B cell (primary cell): ENCODE results near the gene SKOR1. TPM values are rescaled to one million over a fixed set of nuclear protein-coding genes. Genes with fewer than 3 reads are reported as not detected.

Source experiments
- ATAC-seq: fragments of 200-7000 bp; cut with Tn5 transposase; one replicate; pipeline ENCODE4 v1.10.0; 2021; ENCODE audit warnings: low read depth, mild to moderate bottlenecking, moderate number of reproducible peaks, moderate library complexity
- CTCF ChIA-PET: fragments of 350-600 bp; sonication (Branson Sonifier 250); formaldehyde crosslinking; loops from one replicate; lab custom pipeline; 2021; ENCODE audit warnings: antibody characterized with exemption, inconsistent platforms; lab: Charles Lee
- POLR2A ChIA-PET: fragments of 350-600 bp; sonication (Branson Sonifier 250); formaldehyde crosslinking; loops from one replicate; lab custom pipeline; 2021; ENCODE audit warnings: antibody characterized with exemption; lab: Charles Lee
- DNase-seq: peaks from one replicate; pipeline ENCODE4 v3.0.0; 2013
- H2AFZ ChIP-seq: 2 replicates; pipeline ENCODE4 v1.6.1; 2012; ENCODE audit warnings: mild to moderate bottlenecking, low read depth, low read length; ENCODE audit not compliant: insufficient read depth, poor library complexity, severe bottlenecking
- H3K27ac ChIP-seq, 2 donors: 1 replicate in 1 of 2; 2 replicates in 1 of 2; pipeline ENCODE4 v1.5.1; 2012 to 2013; ENCODE audit warnings: low read length in 2 of 2, mild to moderate bottlenecking in 2 of 2, moderate library complexity in 1 of 2
- H3K27me3 ChIP-seq, 4 experiments: fragments of 200-600 bp in 1 of 4; sonication (generic) in 1 of 4; replicated peaks in 1 of 4; 1 replicate in 2 of 4; 2 replicates in 2 of 4; pipeline versions ENCODE4 v1.6.1 to v1.7.0; 2013 to 2016; ENCODE audit warnings: low read length in 3 of 4, mild to moderate bottlenecking in 2 of 4, mixed read lengths in 1 of 4, moderate library complexity in 1 of 4; ENCODE audit not compliant: insufficient read depth in 4 of 4, control insufficient read depth in 3 of 4; ENCODE audit errors: control extremely low read depth in 1 of 4
- H3K36me3 ChIP-seq, 2 experiments: replicated peaks in 1 of 2; 1 replicate in 1 of 2; 2 replicates in 1 of 2; pipeline versions ENCODE4 v1.6.1 to v1.7.1; 2013; ENCODE audit warnings: low read length in 1 of 2; ENCODE audit not compliant: insufficient read depth in 2 of 2, control insufficient read depth in 1 of 2; ENCODE audit errors: control extremely low read depth in 1 of 2, extremely low read depth in 1 of 2
- H3K4me1 ChIP-seq, 2 donors: fragments of 200-600 bp in 1 of 2; sonication (generic) in 1 of 2; 1 replicate in 1 of 2; 2 replicates in 1 of 2; pipeline versions ENCODE4 v1.5.1 to v1.6.1; 2013 to 2017; ENCODE audit warnings: low read length in 2 of 2; ENCODE audit not compliant: control insufficient read depth in 2 of 2, insufficient read depth in 2 of 2
- H3K4me2 ChIP-seq: replicated peaks from 2 replicates; pipeline ENCODE3; 2012; ENCODE audit warnings: mild to moderate bottlenecking, low read depth, low read length; ENCODE audit not compliant: poor library complexity, severe bottlenecking
- H3K4me3 ChIP-seq, 5 experiments: fragments of 200-600 bp in 1 of 5; sonication (generic) in 1 of 5; 1 replicate in 3 of 5; 2 replicates in 2 of 5; pipeline versions ENCODE4 v1.5.1 to v1.7.0; 2011 to 2016; ENCODE audit warnings: low read length in 4 of 5, mild to moderate bottlenecking in 4 of 5, low read depth in 2 of 5, control low read depth in 1 of 5, moderate library complexity in 1 of 5; ENCODE audit not compliant: insufficient read depth in 1 of 5; ENCODE audit errors: control extremely low read depth in 1 of 5, extremely low read depth in 1 of 5
- H3K79me2 ChIP-seq: fragments of 200-600 bp; sonication (generic); one replicate; pipeline ENCODE4 v1.6.0; 2016; ENCODE audit warnings: low read length; ENCODE audit not compliant: control insufficient read depth, insufficient read depth
- H3K9ac ChIP-seq: fragments of 200-600 bp; sonication (generic); 2 replicates; pipeline ENCODE4 v1.6.1; 2017; ENCODE audit warnings: mild to moderate bottlenecking, low read length, moderate library complexity
- H3K9me3 ChIP-seq, 3 donors: one replicate each; pipeline versions ENCODE4 v1.6.1 to v1.7.1; 2013; ENCODE audit warnings: low read length in 2 of 3; ENCODE audit not compliant: control insufficient read depth in 2 of 3, insufficient read depth in 1 of 3; ENCODE audit errors: control extremely low read depth in 1 of 3
- H4K20me1 ChIP-seq: 2 replicates; pipeline ENCODE4 v1.6.0; 2012; ENCODE audit warnings: mild to moderate bottlenecking, low read length; ENCODE audit not compliant: insufficient read depth, control insufficient read depth, poor library complexity, severe bottlenecking
- H3K27ac Mint-ChIP-seq: one replicate; pipeline ENCODE4 v1.8.0; 2021; ENCODE audit warnings: mixed read lengths
- H3K27me3 Mint-ChIP-seq: one replicate; pipeline ENCODE4 v1.8.0; 2021; ENCODE audit warnings: mixed read lengths
- H3K4me1 Mint-ChIP-seq: one replicate; pipeline ENCODE4 v1.8.0; 2021; ENCODE audit warnings: mixed read lengths
- H3K4me3 Mint-ChIP-seq: one replicate; pipeline ENCODE4 v1.8.0; 2021; ENCODE audit warnings: mixed read lengths
- H3K9me3 Mint-ChIP-seq: one replicate; pipeline ENCODE4 v1.8.0; 2022; ENCODE audit warnings: mixed read lengths; ENCODE audit not compliant: insufficient read depth
- EZH2 ChIP-seq: IDR thresholded peaks from 2 replicates; pipeline ENCODE4 v1.6.1; 2012; ENCODE audit warnings: borderline replicate concordance, low read depth, mild to moderate bottlenecking, moderate library complexity, low read length; ENCODE audit not compliant: insufficient read depth, poor library complexity, severe bottlenecking
- WGBS: methylation state at CpG from one replicate; pipeline ENCODE4 v1.1.5; 2013; ENCODE audit warnings: missing lambda C conversion rate; ENCODE audit not compliant: insufficient coverage; 5-methylcytosine and 5-hydroxymethylcytosine counted together
- intact Hi-C: fragments of 100-400 bp; cut with micrococcal nuclease; formaldehyde crosslinking; loops from one replicate; pipeline ENCODE4 v1.10.0; 2022
- polyA plus RNA-seq: library from polyadenylated mRNA; depleted of rRNA; stranded (reverse); fragments of >200 nt; gene quantifications from 2 replicates; pipeline ENCODE4 v1.2.3, GENCODE V29; 2012
- total RNA-seq, 2 donors: library from RNA; stranded (reverse); fragments of 120-200 nt in 1 of 2; gene quantifications; 1 replicate in 1 of 2; 2 replicates in 1 of 2; pipeline versions ENCODE4 v1.2.3 to v1.2.4, GENCODE V29; 2013 to 2022
- TF ChIP-seq, protein P1 (sequence below): fragments of 200-600 bp; IDR thresholded peaks from one replicate; pipeline ENCODE4 v1.8.0; 2022; ENCODE audit warnings: antibody characterized with exemption, mild to moderate bottlenecking

Gene SKOR1
- total and polyA plus RNA-seq, 2 donors (not counting 1 experiment from before 2014, with no cell fraction given), result 0.37 to 0.67 TPM

DNA sequence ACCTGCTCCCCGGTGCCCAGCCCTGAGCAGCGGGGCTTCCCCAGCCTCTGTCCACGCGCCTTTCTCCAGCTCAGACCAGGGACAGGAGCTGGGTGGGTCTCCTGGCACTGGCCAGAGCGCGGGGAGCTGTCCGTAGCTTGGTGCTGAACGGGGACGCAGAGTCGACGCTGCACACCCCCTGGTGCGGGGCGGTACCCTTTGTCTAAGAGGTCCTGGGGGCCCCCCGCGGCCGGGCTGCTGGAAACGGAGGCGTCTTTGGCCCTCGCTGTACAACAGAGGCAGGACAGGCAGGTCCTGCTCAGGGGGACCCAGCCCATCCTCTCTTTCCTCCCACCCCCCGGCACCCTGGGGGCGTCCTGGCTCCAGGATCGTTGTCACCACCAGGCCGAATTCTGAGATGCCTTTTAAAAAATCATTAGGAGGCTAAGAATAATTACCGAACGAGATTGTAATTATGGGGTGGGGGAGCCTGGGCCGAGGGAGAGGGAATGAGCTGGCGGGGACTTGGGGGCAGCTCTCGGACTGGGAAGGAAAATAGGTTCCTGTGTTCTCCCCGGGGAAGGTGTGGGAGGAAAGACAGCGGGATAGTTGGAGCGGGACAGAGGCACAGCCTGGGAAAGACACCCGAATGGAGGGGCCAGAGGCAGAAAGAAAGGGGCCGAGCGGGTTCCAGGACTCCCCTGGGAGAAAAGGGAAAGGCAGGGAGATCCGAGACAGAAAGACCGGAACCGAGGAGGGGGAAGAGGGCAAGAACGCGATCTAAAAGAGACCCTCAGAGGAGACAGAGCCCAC, 4.1 kb upstream of the SKOR1 start:
- H3K9me3 ChIP-seq, result peaks cover 5 to 76% (median 12%) of the 10 kb centered on the region in 3 donors
- no peaks in the 10 kb centered on the region for H3K79me2 ChIP-seq
- H3K27ac ChIP-seq, result no peak overlapping the region
- ChIA-PET POLR2A (interaction anchor here (0.6 kb wide), 1 partner anchor 8 kb away, joined by 6 read pairs; no protein-coding TSS in a partner anchor), CTCF (interaction anchor here (1.0 to 16.8 kb wide), 5 partner anchors 11 to 364 kb away, joined by 3 to 237 read pairs (median 7); no protein-coding TSS in a partner anchor)
- H2AFZ ChIP-seq, result no peak overlapping the region
- H3K27me3 ChIP-seq, result peaks cover 0 to 84% (median 62%) of the 10 kb centered on the region in 4 experiments
- H3K27me3 Mint-ChIP-seq, result peaks cover 75% of the 10 kb centered on the region
- H3K4me1 ChIP-seq, result peaks cover 55 to 63% of the 10 kb centered on the region in 2 donors
- TF ChIP-seq, protein P1, sequence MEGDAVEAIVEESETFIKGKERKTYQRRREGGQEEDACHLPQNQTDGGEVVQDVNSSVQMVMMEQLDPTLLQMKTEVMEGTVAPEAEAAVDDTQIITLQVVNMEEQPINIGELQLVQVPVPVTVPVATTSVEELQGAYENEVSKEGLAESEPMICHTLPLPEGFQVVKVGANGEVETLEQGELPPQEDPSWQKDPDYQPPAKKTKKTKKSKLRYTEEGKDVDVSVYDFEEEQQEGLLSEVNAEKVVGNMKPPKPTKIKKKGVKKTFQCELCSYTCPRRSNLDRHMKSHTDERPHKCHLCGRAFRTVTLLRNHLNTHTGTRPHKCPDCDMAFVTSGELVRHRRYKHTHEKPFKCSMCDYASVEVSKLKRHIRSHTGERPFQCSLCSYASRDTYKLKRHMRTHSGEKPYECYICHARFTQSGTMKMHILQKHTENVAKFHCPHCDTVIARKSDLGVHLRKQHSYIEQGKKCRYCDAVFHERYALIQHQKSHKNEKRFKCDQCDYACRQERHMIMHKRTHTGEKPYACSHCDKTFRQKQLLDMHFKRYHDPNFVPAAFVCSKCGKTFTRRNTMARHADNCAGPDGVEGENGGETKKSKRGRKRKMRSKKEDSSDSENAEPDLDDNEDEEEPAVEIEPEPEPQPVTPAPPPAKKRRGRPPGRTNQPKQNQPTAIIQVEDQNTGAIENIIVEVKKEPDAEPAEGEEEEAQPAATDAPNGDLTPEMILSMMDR, result no peak
- TF ChIP-seq EZH2, result no peak
- no peaks in the 10 kb centered on the region for H3K36me3 ChIP-seq
- H3K9me3 Mint-ChIP-seq, result no peaks in the 10 kb centered on the region
- DNase-seq (peak; percentile 60), ATAC-seq (peak; percentile 56)
- peaks cover 47% of the 10 kb centered on the region for H3K4me1 Mint-ChIP-seq
- H3K27ac Mint-ChIP-seq, result peak overlapping the region; percentile 37
- no peak overlapping the region for H3K9ac ChIP-seq
- intact Hi-C loops, result no loop called here
- WGBS, result 11% methylated on average over 38 of the region's 39 CpGs
- peaks cover 27% of the 10 kb centered on the region for H4K20me1 ChIP-seq
- H3K4me3 ChIP-seq, result no peak overlapping the region
- peak overlapping the region; percentile 83 for H3K4me2 ChIP-seq
- peak overlapping the region; percentile 70 for H3K4me3 Mint-ChIP-seq
